ENCODE measurements around the gene XXYLT1.

GRCh38 chr3:195076981-195077610, 193.9 kb downstream of the XXYLT1 start:
- TF ChIP-seq POLR2A (IDR thresholded peaks at IDR 0.05) (no peak), CTCF (IDR thresholded peaks at IDR 0.05) (no peak), EP300 (IDR thresholded peaks at IDR 0.05) (no peak)

Measured in tibial nerve (tissue), 4 donors.